ENCODE results near the gene BACH2. TPM values are rescaled to one million over a fixed set of nuclear protein-coding genes. Genes with fewer than 3 reads are reported as not detected.
"Not testable (repeated sequence)": the region's sequence is repeated elsewhere in the genome, so short reads cannot be mapped to it uniquely, and the experiment has no call there.

Gene BACH2
- total and polyA plus RNA-seq, 2 donors: 0.90 to 7.5 TPM

- H3K4me3 ChIP-seq (ENCODE audit: low read depth, low read length); DNase-seq (ENCODE audit: extremely low spot score); H3K36me3 ChIP-seq (ENCODE audit: insufficient read depth); H3K27ac ChIP-seq (ENCODE audit: low read depth); H3K4me1 ChIP-seq (ENCODE audit: insufficient read depth): not testable (repeated sequence)
- WGBS: 97% methylated on average over 6 of the region's 6 CpGs
Observed at GRCh38 chr6:90282265-90282664, 14.4 kb downstream of the BACH2 start.

- H3K27ac ChIP-seq (ENCODE audit: low read depth): no peak overlapping the region
- H3K4me3 ChIP-seq (ENCODE audit: low read depth, low read length): no peak overlapping the region
- H3K36me3 ChIP-seq (ENCODE audit: insufficient read depth): no peaks in the 10 kb centered on the region
- 91% methylated on average over 4 of the region's 4 CpGs for WGBS
- no peaks in the 10 kb centered on the region for H3K4me1 ChIP-seq (ENCODE audit: insufficient read depth)
- DNase-seq (ENCODE audit: extremely low spot score): no peak
Observed at GRCh38 chr6:90278129-90278528, 18.5 kb downstream of the BACH2 start.

- no peak overlapping the region for H3K4me3 ChIP-seq (ENCODE audit: low read depth, low read length)
- 62% methylated on average over 6 of the region's 6 CpGs for WGBS
- DNase-seq (ENCODE audit: extremely low spot score): no peak
- H3K4me1 ChIP-seq (ENCODE audit: insufficient read depth): no peaks in the 10 kb centered on the region
- no peak overlapping the region for H3K27ac ChIP-seq (ENCODE audit: low read depth)
- H3K36me3 ChIP-seq (ENCODE audit: insufficient read depth): no peaks in the 10 kb centered on the region
Observed at GRCh38 chr6:90277302-90278011, 19.2 kb downstream of the BACH2 start.

- Histone ChIP-seq H3K27ac (ENCODE audit: low read depth) (no peak overlapping the region), H3K36me3 (ENCODE audit: insufficient read depth) (no peaks in the 10 kb centered on the region), H3K4me1 (ENCODE audit: insufficient read depth) (no peaks in the 10 kb centered on the region), H3K4me3 (ENCODE audit: low read depth, low read length) (no peak overlapping the region)
- 57% methylated on average over 9 of the region's 9 CpGs for WGBS
- no peak for DNase-seq (ENCODE audit: extremely low spot score)
Observed at GRCh38 chr6:90274451-90275030, 22.1 kb downstream of the BACH2 start.

- WGBS: 33% methylated on average over 5 of the region's 5 CpGs
Observed at GRCh38 chr6:90273863-90274262, 22.8 kb downstream of the BACH2 start.

GRCh38 chr6:90272895-90273294, 23.7 kb downstream of the BACH2 start:
- over 99% methylated on average over 5 of the region's 5 CpGs for WGBS
- no peak overlapping the region for H3K27ac ChIP-seq (ENCODE audit: low read depth)

More at GRCh38 chr6:90273863-90274262, 22.8 kb downstream of the BACH2 start:
- no peak overlapping the region for H3K4me3 ChIP-seq (ENCODE audit: low read depth, low read length)
- no peaks in the 10 kb centered on the region for H3K4me1 ChIP-seq (ENCODE audit: insufficient read depth)
- no peaks in the 10 kb centered on the region for H3K36me3 ChIP-seq (ENCODE audit: insufficient read depth)
- H3K27ac ChIP-seq (ENCODE audit: low read depth): no peak overlapping the region
- no peak for DNase-seq (ENCODE audit: extremely low spot score)

GRCh38 chr6:90271831-90272230, 24.8 kb downstream of the BACH2 start:
- Histone ChIP-seq H3K4me1 (ENCODE audit: insufficient read depth) (no peaks in the 10 kb centered on the region), H3K4me3 (ENCODE audit: low read depth, low read length) (no peak overlapping the region), H3K27ac (ENCODE audit: low read depth) (no peak overlapping the region), H3K36me3 (ENCODE audit: insufficient read depth) (no peaks in the 10 kb centered on the region)
- 74% methylated on average over 7 of the region's 7 CpGs for WGBS
- DNase-seq (ENCODE audit: extremely low spot score): no peak

More at GRCh38 chr6:90272895-90273294, 23.7 kb downstream of the BACH2 start:
- Histone ChIP-seq H3K36me3 (ENCODE audit: insufficient read depth) (no peaks in the 10 kb centered on the region), H3K4me3 (ENCODE audit: low read depth, low read length) (no peak overlapping the region), H3K4me1 (ENCODE audit: insufficient read depth) (no peaks in the 10 kb centered on the region)
- DNase-seq (ENCODE audit: extremely low spot score): no peak

GRCh38 chr6:90269334-90269733, 27.3 kb downstream of the BACH2 start:
- Histone ChIP-seq H3K4me3 (ENCODE audit: low read depth, low read length) (no peak overlapping the region), H3K4me1 (ENCODE audit: insufficient read depth) (no peaks in the 10 kb centered on the region), H3K36me3 (ENCODE audit: insufficient read depth) (no peaks in the 10 kb centered on the region), H3K27ac (ENCODE audit: low read depth) (no peak overlapping the region)
- no peak for DNase-seq (ENCODE audit: extremely low spot score)
- WGBS: 91% methylated on average over 1 of the region's 1 CpG

- H3K4me1 ChIP-seq (ENCODE audit: insufficient read depth): no peaks in the 10 kb centered on the region
- no peak overlapping the region for H3K4me3 ChIP-seq (ENCODE audit: low read depth, low read length)
- H3K36me3 ChIP-seq (ENCODE audit: insufficient read depth): no peaks in the 10 kb centered on the region
- no peak for DNase-seq (ENCODE audit: extremely low spot score)
- WGBS: 76% methylated on average over 3 of the region's 3 CpGs
- no peak overlapping the region for H3K27ac ChIP-seq (ENCODE audit: low read depth)
Observed at GRCh38 chr6:90268178-90268577, 28.5 kb downstream of the BACH2 start.

GRCh38 chr6:90266905-90267621, 29.6 kb downstream of the BACH2 start:
- H3K4me1 ChIP-seq (ENCODE audit: insufficient read depth): no peaks in the 10 kb centered on the region
- DNase-seq (ENCODE audit: extremely low spot score): no peak
- no peak overlapping the region for H3K27ac ChIP-seq (ENCODE audit: low read depth)
- no peaks in the 10 kb centered on the region for H3K36me3 ChIP-seq (ENCODE audit: insufficient read depth)
- H3K4me3 ChIP-seq (ENCODE audit: low read depth, low read length): no peak overlapping the region
- 82% methylated on average over 6 of the region's 6 CpGs for WGBS

- 95% methylated on average over 2 of the region's 2 CpGs for WGBS
- no peak overlapping the region for H3K4me3 ChIP-seq (ENCODE audit: low read depth, low read length)
- H3K27ac ChIP-seq (ENCODE audit: low read depth): no peak overlapping the region
- no peak for DNase-seq (ENCODE audit: extremely low spot score)
- H3K36me3 ChIP-seq (ENCODE audit: insufficient read depth): no peaks in the 10 kb centered on the region
- H3K4me1 ChIP-seq (ENCODE audit: insufficient read depth): no peaks in the 10 kb centered on the region
Observed at GRCh38 chr6:90264561-90264960, 32.1 kb downstream of the BACH2 start.

GRCh38 chr6:90263633-90264032, 33.0 kb downstream of the BACH2 start:
- no peak for DNase-seq (ENCODE audit: extremely low spot score)
- Histone ChIP-seq H3K4me1 (ENCODE audit: insufficient read depth) (no peaks in the 10 kb centered on the region), H3K36me3 (ENCODE audit: insufficient read depth) (no peaks in the 10 kb centered on the region), H3K4me3 (ENCODE audit: low read depth, low read length) (no peak overlapping the region), H3K27ac (ENCODE audit: low read depth) (peak overlapping the region; percentile 23)

- H3K36me3 ChIP-seq (ENCODE audit: insufficient read depth): no peaks in the 10 kb centered on the region
- DNase-seq (ENCODE audit: extremely low spot score): no peak
- WGBS: over 99% methylated on average over 2 of the region's 2 CpGs
- H3K27ac ChIP-seq (ENCODE audit: low read depth): no peak overlapping the region
- H3K4me3 ChIP-seq (ENCODE audit: low read depth, low read length): no peak overlapping the region
- no peaks in the 10 kb centered on the region for H3K4me1 ChIP-seq (ENCODE audit: insufficient read depth)
Observed at GRCh38 chr6:90261801-90262200, 34.8 kb downstream of the BACH2 start.

GRCh38 chr6:90257486-90257738, 39.2 kb downstream of the BACH2 start:
- Histone ChIP-seq H3K4me1 (ENCODE audit: insufficient read depth) (no peaks in the 10 kb centered on the region), H3K36me3 (ENCODE audit: insufficient read depth) (no peaks in the 10 kb centered on the region), H3K27ac (ENCODE audit: low read depth) (no peak overlapping the region), H3K4me3 (ENCODE audit: low read depth, low read length) (no peak overlapping the region)
- DNase-seq (ENCODE audit: extremely low spot score): no peak
- WGBS: 93% methylated on average over 1 of the region's 1 CpG
